Astrocyte of the spinal cord (primary cell): Measurements from ENCODE around the gene TPPP3.
"Not testable (repeated sequence)": the region's sequence is repeated elsewhere in the genome, so short reads cannot be mapped to it uniquely, and the experiment has no call there.

Source experiments
- DNase-seq: peaks from one replicate; pipeline ENCODE4 v3.0.0; 2011; ENCODE audit warnings: low read depth, low spot score
- H3K4me3 ChIP-seq: 2 replicates; pipeline ENCODE4 v1.5.1; 2011; ENCODE audit warnings: low read depth, mild to moderate bottlenecking, low read length, moderate library complexity
- CTCF ChIP-seq: IDR thresholded peaks from 2 replicates; pipeline ENCODE4 v1.5.1; 2012; ENCODE audit warnings: low read depth, mild to moderate bottlenecking, low read length, inconsistent platforms
- in situ Hi-C: cut with HindIII; loops from 2 replicates; pipeline ENCODE4 v1.10.0; 2017; ENCODE audit warnings: low sequenced_read_pairs

Gene TPPP3

DNA sequence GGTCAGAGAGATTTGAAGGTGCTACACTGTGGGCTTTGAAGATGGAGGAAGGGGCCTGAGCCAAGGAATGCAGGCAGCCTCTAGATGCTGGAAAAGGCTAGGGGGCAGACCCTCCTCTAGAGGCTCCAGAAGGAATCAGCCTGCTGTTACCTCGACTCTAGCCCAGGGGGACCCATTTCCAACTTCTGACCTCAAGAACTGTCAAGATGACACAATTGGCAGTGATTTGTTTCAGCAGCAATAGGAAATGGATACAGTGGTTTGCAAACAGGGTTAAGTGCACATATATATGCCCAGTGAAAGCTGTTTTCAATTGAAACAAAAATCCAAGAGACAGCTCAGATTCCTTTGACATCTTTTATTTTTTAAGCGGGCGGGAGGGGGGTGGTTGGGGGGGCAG, 26.6 kb upstream of the TPPP3 start:
- H3K4me3 ChIP-seq: no peak overlapping the region
- DNase-seq: no peak
- TF ChIP-seq CTCF: no peak
- in situ Hi-C loops: no loop called here

DNA sequence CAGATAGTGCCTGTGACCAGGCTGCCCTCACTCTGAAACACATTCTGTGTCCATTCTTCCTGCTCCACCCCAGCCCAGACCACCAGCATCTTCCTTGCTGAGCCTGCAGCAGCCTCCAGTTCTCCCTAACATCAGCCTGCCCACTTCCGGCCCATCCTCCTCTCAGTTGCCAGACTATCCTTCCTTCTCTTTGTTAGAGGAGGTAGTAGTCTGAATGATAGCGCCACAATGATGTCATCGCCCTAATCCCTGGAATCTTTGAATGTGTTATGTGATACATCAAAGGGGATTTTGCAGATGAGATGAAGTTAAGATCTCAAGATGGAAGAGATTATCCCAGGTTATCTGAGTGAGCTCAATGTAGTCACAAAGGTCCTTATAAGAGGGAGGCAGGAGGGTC, 26.2 kb upstream of the TPPP3 start:
- DNase-seq: no peak
- in situ Hi-C loops: no loop called here
- H3K4me3 ChIP-seq: no peak overlapping the region
- TF ChIP-seq CTCF: no peak

GRCh38 chr16:67417333-67418061, 24.2 kb upstream of the TPPP3 start:
- no peak for TF ChIP-seq CTCF

DNA sequence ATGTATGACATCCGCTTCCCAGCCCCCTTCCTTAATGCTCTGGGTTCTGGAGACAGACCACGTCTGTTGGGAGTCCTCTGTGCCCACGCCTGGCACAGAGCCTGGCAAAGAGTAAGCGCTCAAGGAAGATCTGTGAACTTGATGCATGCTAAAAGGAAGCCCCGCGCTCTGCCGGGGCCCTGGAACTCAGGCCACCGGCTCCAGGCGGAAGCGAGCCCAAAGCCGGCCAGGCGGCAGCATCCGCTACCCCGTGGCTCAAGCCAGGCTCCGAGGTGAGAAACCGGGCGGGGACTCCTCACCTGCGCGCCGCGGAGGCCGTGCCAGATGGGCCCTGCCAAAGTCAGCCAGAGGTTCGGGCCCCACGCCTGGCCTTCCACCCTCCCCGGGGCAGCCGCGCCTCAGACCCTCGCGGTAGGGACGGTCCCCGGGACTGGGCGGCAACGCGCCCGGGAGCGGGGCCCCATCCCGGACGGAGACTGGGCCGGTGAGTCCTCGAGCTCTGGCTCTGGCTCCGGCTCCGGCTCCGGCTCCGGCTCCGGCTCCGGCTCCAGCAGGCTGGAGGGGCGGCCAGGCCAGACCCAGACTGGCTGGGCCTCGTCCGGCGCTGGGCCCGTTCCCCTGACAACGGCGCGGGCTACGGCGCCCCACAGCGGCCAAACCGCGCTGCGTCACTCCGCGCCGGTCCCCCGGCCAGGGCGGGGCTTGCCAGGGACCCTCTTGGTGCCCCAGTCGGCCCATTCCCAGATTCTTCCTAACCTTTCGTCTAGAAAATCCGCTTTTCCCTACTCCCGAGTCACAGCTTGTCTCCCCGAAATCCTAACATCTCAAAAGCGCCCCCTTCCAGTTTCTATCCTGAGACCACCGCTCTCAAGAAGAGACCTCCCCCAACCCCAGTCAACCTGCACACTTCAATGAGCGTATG, 22.8 kb upstream of the TPPP3 start, which contains the start of gene ZDHHC1:
Gene ZDHHC1, minus strand, starts transcription at position 606 of the 922 bp plus-strand sequence. CDS start 8,702 bp downstream, outside the sequence.
- peak within 1 kb of the TSS; percentile 56 for H3K4me3 ChIP-seq
- TF ChIP-seq CTCF: peak; percentile 40
- in situ Hi-C loops: no loop called here
- DNase-seq: peak; percentile 65

More at GRCh38 chr16:67417333-67418061, 24.2 kb upstream of the TPPP3 start:
- DNase-seq: no peak
- no peak overlapping the region for H3K4me3 ChIP-seq
- in situ Hi-C loops: no loop called here

DNA sequence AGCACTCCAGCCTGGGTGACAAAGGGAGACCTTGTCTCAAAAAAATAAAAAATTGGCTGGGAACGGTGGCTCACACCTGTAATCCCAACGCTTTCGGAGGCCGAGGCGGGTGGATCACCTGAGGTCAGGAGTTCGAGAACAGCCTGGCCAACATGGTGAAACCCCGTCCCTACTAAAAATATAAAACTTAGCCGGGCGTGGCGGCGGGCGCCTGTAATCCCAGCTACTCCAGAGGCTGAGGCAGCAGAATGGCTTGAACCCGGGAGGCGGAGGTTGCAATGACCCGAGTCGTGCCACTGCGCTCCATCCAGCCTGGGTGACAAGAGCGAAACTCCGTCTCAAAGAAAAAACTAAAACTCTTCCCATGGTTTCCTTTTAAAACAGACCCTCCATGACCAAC, 22.1 kb upstream of the TPPP3 start:
- H3K4me3 ChIP-seq: peak overlapping the region; percentile 56
- in situ Hi-C loops, DNase-seq: not testable (repeated sequence)

DNA sequence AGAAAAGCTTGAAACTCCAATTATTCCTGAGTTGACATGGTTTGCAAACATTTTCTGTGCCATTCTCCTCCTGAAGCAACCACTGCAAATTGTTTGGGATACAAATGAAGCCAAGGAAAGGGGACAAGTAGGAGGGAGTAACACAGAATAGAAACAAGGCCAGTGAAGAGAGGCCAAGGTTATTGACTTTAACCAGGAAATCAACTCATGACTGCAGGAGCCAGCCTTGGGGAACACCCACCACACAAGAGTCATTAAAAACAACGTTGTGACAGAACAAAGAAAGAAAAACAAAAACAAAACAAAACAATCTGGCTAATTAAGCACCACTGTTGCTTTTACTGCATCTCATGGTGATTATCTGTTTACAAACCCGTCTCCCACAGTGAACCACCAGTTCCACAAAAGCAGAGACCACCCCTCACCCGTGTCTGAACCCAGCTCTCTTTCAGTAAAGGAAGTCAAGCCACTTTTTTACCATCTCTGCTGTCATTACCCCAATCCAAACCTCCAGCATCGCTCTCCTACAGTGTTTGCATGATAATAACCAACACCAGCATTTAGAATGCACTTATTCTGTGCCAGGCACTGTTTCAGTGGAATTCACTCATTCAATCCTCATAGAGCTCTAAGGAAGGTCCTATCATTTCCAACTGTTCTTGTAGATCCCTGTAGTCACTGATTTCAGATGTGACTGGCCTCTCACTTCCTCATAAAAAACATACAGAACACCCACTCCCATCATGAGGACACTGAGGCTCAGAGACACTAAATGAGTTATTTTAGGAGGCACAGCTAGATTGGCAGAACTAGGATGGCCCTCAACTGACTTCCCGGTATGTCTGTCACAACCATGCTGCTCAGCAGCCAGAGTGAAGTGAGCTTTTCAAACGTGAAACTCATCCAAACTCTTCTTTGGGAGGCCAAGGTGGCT, 20.9 kb upstream of the TPPP3 start:
- no peak for DNase-seq
- TF ChIP-seq CTCF: no peak
- H3K4me3 ChIP-seq: no peak overlapping the region
- in situ Hi-C loops: no loop called here
